Ovary (tissue), 9 donors: ENCODE data around the gene NUPR1. TPM values are rescaled to one million over a fixed set of nuclear protein-coding genes. Genes with fewer than 3 reads are reported as not detected.

Experiments
- DNase-seq, 5 donors: peaks; one replicate each; pipeline ENCODE4 v3.0.0-alpha.2; 2019 to 2020
- H3K27ac ChIP-seq, 2 donors: fragments of 200-600 bp; one replicate each; pipeline versions ENCODE4 v1.5.1 to v1.8.0; 2019 to 2022
- H3K27me3 ChIP-seq: fragments of 200-600 bp; one replicate; pipeline ENCODE4 v1.8.0; 2022
- H3K36me3 ChIP-seq: fragments of 200-600 bp; sonication (generic); one replicate; pipeline ENCODE4 v1.5.1; 2019
- H3K4me1 ChIP-seq: one replicate; pipeline ENCODE4 v1.8.1; 2013; ENCODE audit warnings: mild to moderate bottlenecking, moderate library complexity; ENCODE audit not compliant: insufficient read depth
- H3K4me3 ChIP-seq: fragments of 200-600 bp; sonication (generic); one replicate; pipeline ENCODE4 v1.5.1; 2017
- H3K9me3 ChIP-seq, 2 donors: fragments of 200-600 bp in 1 of 2; sonication (generic) in 1 of 2; one replicate each; pipeline versions ENCODE4 v1.5.1 to v1.8.1; 2013 to 2019; ENCODE audit warnings: mild to moderate bottlenecking in 1 of 2, moderate library complexity in 1 of 2
- CTCF ChIP-seq, 3 donors: fragments of 450-650 bp in 2 of 3; fragments of 200-600 bp in 1 of 3; IDR thresholded peaks; one replicate each; pipeline versions ENCODE4 v1.5.1 to v1.8.0; 2016 to 2022; ENCODE audit warnings: antibody characterized with exemption in 3 of 3, mild to moderate bottlenecking in 1 of 3
- EP300 ChIP-seq: sonication (generic); formaldehyde crosslinking; IDR thresholded peaks from one replicate; pipeline ENCODE4 v1.6.1; 2017; ENCODE audit warnings: antibody characterized with exemption
- POLR2A ChIP-seq: fragments of 450-650 bp; IDR thresholded peaks from one replicate; pipeline ENCODE4 v1.6.1; 2017; ENCODE audit warnings: antibody characterized with exemption, mild to moderate bottlenecking, moderate library complexity
- WGBS, 3 donors: extraction: QIAGEN DNeasy Blood & Tissue Kit in 1 of 3; methylation state at CpG; one replicate each; pipeline versions ENCODE4 v1.1.5 to v1.1.7; 2013 to 2017; 5-methylcytosine and 5-hydroxymethylcytosine counted together
- intact Hi-C, 4 donors: fragments of 100-400 bp; cut with DNase I; formaldehyde crosslinking; loops; one replicate each; pipeline versions ENCODE4 v1.11.0 to v1.15.1; 2022 to 2023
- polyA plus RNA-seq, 2 donors: library from polyadenylated mRNA; stranded (reverse); fragments of 200-250 nt in 1 of 2; fragments of 350-450 nt in 1 of 2; fragmentation: Illumina TruSeq in 1 of 2; extraction: RNeasy Lipid Tissue Mini Kit (QIAGEN cat#74804) in 1 of 2; gene quantifications; one replicate each; pipeline ENCODE4 v1.2.3, GENCODE V29; 2013 to 2014
- total RNA-seq, 7 donors: library from RNA; depleted of rRNA in 2 of 7; stranded (reverse); fragments of >200 nt in 2 of 7; fragmentation: NEBNext Ultra II Directional in 3 of 7; extraction: Animal tissue kit (Norgen Biotek cat#: 25700) in 3 of 7; gene quantifications; one replicate each; pipeline versions ENCODE4 v1.1.0 to v1.2.4, GENCODE V29; 2016 to 2023
- donor health status: DM: no; HTN: no; CAD: no; lungs with moderate emphysema.
- donor health status: DM: no; HTN: no; CAD: no.
- donor health status: Bipolar disorder and iron deficiency.
- donor health status: DM: yes; HTN: yes; CAD: no.
- donor health status: DM: no; HTN: no; CAD: no.
- donor health status: DM: yes; HTN: yes; CAD: no.

NUPR1 gene
- total and polyA plus RNA-seq, 9 donors, result 25.5 to 366 (median 129) TPM

DNA sequence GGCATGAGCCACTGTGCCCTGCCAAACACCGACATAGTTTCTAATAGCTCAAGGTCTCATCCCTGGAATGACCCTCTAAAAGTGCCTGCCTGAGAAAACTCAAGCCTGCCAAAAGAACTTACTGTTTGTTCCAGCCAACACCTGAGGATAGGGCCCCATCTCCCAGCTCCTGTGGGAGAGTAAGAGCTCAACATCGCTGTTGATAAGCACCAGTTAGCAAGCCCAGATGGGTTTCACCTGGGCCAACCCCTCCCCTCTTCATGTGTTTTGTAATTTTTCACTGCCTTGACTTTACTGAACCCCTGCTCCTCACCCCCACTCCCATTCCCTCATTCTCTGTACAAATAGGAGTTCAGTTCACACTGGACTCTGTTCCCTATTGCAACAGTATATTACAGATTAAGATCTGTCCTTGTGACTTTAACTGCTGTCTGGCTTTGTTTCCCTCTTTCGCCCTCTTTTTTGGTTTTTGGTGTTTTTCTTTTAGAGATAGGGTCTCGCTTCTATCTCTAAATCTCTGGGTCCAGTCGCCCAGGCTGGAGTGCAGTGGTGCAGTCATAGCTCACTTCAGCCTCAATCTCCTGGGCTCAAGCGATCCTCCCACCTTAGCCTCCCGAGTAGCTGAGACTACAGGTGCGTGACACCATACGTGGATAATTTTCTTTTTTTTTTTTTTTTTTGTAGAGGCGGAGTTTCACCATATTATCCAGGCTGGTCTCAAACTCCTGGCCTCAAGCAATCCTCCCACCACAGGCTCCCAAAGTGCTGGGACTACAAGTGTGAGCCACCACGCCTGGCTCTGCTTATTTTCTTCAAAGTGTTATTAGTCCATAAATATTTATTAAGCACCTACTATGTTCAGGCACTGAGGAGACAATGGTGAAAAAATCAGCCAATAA lies 12.3 kb downstream of the NUPR1 start:
- Histone ChIP-seq H3K4me1 (peaks cover 8% of the 10 kb centered on the region), H3K27me3 (no peaks in the 10 kb centered on the region), H3K4me3 (no peak overlapping the region), H3K36me3 (no peaks in the 10 kb centered on the region), H3K9me3 (no peaks in the 10 kb centered on the region), H3K27ac (no peak overlapping the region)
- TF ChIP-seq POLR2A, result no peak
- TF ChIP-seq EP300, result no peak
- no peak for TF ChIP-seq CTCF (IDR thresholded peaks at IDR 0.05)
- intact Hi-C loops, result no loop called here
- 73 to 82% (median 78%) methylated on average over 11 of the region's 11 CpGs for WGBS, 3 donors
- no peak for DNase-seq

- H3K27ac ChIP-seq, result no peak overlapping the region
- H3K4me3 ChIP-seq, result no peak overlapping the region
- intact Hi-C loops, result no loop called here
- H3K4me1 ChIP-seq, result peaks cover 8% of the 10 kb centered on the region
- WGBS, 3 donors, result 83 to 89% (median 84%) methylated on average over 6 of the region's 6 CpGs
- no peaks in the 10 kb centered on the region for H3K36me3 ChIP-seq
- DNase-seq, result no peak
- TF ChIP-seq EP300, result no peak
- TF ChIP-seq POLR2A, result no peak
- TF ChIP-seq CTCF (IDR thresholded peaks at IDR 0.05), result no peak
- H3K27me3 ChIP-seq, result no peaks in the 10 kb centered on the region
- no peaks in the 10 kb centered on the region for H3K9me3 ChIP-seq
Measured at GRCh38 chr16:28524681-28525171, 14.0 kb downstream of the NUPR1 start.

DNA sequence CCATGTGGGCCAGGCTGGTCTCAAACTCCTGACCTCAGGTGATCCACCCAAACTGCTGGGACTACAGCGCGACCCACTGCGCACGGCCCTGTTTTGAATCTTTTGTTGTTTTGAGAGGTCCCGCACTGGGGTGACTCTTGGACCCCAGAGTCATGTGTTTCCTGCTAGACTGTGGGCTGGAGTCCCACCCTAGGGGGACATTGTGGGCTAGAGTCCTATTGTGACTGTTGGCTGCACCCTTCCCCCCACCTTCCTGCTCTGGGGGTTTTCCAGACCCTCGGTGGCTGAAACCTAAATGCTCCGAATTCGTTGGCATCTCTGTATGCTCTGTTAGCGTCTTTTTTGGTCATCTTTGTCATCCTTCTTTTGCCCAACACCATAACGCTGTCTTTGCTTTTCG lies 16.0 kb downstream of the NUPR1 start:
- TF ChIP-seq POLR2A, result no peak
- no peak for TF ChIP-seq EP300
- no peak for TF ChIP-seq CTCF (IDR thresholded peaks at IDR 0.05)
- Histone ChIP-seq H3K4me1 (peaks cover 1% of the 10 kb centered on the region), H3K9me3 (no peaks in the 10 kb centered on the region), H3K27ac (no peak overlapping the region), H3K36me3 (no peaks in the 10 kb centered on the region), H3K4me3 (no peak overlapping the region), H3K27me3 (no peaks in the 10 kb centered on the region)
- 88 to 90% (median 89%) methylated on average over 11 of the region's 11 CpGs for WGBS, 3 donors
- no peak for DNase-seq
- intact Hi-C loops, result no loop called here

DNA sequence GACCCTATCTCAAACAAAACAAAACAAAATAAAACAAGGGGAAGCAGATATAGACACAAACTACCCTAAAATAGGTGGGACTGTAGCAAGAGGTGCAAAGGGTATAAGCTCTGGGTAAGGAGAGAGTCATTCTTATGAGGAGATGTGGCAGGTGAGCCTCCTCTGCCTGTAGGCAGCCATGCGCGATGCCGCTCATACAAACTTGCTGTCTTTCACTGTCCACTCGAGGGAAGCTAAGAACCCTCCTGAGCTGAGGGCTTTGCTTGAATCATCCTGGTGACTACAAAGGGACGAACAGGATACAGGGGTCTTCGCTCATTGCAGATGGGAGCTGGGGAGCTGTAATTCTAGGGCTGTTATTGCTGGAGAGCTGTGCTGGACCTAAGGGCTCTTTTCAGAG lies 17.3 kb downstream of the NUPR1 start:
- no peak for DNase-seq
- WGBS, 3 donors, result 87 to 94% (median 90%) methylated on average over 6 of the region's 6 CpGs
- H3K27me3 ChIP-seq, result no peaks in the 10 kb centered on the region

More for the DNA sequence above, 17.3 kb downstream of the NUPR1 start:
- Histone ChIP-seq H3K27ac (no peak overlapping the region), H3K36me3 (no peaks in the 10 kb centered on the region), H3K4me1 (no peaks in the 10 kb centered on the region), H3K4me3 (no peak overlapping the region), H3K9me3 (no peaks in the 10 kb centered on the region)
- TF ChIP-seq POLR2A (no peak), EP300 (no peak), CTCF (IDR thresholded peaks at IDR 0.05) (no peak)
- intact Hi-C loops, result no loop called here
